ENCODE measurements around the gene SLC26A6. TPM values are rescaled to one million over a fixed set of nuclear protein-coding genes. Genes with fewer than 3 reads are reported as not detected.

SLC26A6 gene
- total RNA-seq, 2 experiments from 2014 or later = 41.3 to 45.7 TPM

DNA sequence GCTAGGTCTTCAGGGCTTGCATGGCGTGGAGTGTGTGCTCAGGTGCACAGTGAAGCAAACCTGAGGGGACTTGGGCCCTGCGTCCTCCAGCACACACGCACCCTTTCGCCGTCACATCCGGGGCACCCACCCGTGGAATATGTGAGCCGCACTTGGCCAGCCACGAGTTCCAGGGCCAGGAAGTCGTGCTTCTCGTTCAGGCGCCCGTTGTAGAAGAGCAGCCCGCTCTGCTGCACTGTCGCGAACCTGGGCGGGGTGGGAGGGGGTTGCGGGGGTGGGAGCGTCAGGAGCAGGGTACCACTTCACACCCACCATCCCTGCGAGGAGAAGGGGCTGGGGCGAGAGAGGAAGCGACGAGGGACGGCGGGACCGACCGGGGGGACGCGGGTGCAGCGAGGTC, 20.3 kb upstream of the SLC26A6 start:
- peak overlapping the region; percentile 64 for H3K4me3 Mint-ChIP-seq
- H3K4me1 Mint-ChIP-seq = peaks cover 24% of the 10 kb centered on the region
- DNase-seq = peak; percentile 64
- ChIA-PET POLR2A (no interaction called here), CTCF (interaction anchor here (1.0 to 3.7 kb wide), 2 partner anchors 7 to 35 kb away, joined by 4 to 17 read pairs; partner anchors contain the start of gene CELSR3)
- H3K9me3 Mint-ChIP-seq = no peaks in the 10 kb centered on the region
- H3K27ac Mint-ChIP-seq = peak overlapping the region; percentile 89
- H3K27me3 Mint-ChIP-seq = no peaks in the 10 kb centered on the region
- H3K36me3 Mint-ChIP-seq (ENCODE audit: low read depth) = no peaks in the 10 kb centered on the region

DNA sequence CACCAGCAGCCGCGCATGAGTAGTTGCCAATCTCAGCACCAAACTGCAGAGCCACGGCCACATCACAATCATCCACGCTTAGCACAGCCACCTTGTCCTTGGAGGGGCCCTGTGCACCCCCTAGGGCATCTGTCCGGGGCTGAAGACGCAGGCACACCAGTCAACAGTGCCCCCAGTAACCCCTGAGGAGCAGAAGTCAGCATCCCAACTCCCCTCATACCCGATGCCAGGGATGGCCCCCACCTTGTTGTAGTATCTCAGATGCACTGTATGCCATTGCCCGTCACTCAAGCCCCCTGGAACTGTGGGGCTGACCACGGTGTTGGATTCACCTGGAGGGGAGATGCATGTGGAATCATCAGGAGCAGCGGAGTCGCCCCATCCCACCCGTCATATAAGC, 19.8 kb upstream of the SLC26A6 start:
- Mint-ChIP-seq H3K27ac (peak overlapping the region; percentile 89), H3K9me3 (no peaks in the 10 kb centered on the region), H3K4me1 (peaks cover 24% of the 10 kb centered on the region), H3K36me3 (ENCODE audit: low read depth) (no peaks in the 10 kb centered on the region), H3K27me3 (no peaks in the 10 kb centered on the region), H3K4me3 (peak overlapping the region; percentile 64)
- CTCF ChIA-PET = interaction anchor here (3.7 to 4.9 kb wide), 2 partner anchors 8 to 20 kb away, joined by 17 to 26 read pairs; partner anchors contain the start of genes CELSR3 and SLC26A6
- POLR2A ChIA-PET = no interaction called here
- no peak for DNase-seq

DNA sequence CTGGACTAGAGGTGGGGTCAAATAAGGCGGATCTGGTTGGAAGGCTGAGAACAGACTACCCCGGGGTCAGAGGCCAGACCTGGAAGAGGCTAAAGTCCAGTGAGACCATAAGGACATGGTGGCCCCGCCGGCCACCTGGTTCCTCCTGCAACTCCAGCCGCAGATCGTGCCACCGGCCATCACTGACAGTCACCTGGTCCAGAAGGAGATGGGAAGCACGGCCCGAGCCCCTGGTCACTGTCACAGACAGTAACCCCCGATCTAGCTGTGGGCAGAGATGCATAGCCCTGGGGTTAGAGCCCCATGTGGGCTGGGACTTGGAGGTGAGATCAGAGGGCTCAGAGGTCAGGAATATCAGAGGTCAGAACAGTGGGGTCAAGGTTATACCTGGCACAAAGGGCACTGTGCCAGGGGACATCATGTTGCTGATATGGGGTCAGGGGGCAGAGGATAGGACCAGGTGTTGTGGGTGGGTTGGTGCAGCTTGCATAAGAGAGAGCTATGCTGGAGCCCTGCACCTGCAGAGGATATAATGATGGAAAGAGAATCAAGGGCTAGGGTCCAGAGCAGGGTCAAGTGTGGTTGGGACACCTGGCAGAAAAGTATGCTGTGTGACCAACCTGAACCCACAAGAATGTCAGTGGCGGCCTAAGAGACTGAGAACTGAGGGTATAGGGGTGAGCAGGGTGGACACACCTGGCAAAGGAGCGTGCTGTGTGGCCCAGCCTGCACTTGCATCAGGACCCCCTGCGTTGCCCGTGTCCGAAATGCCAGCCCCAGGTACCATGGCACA, 17.9 kb upstream of the SLC26A6 start:
- Mint-ChIP-seq H3K4me1 (peaks cover 25% of the 10 kb centered on the region), H3K9me3 (no peaks in the 10 kb centered on the region), H3K36me3 (ENCODE audit: low read depth) (no peaks in the 10 kb centered on the region), H3K27ac (no peak overlapping the region), H3K27me3 (no peaks in the 10 kb centered on the region), H3K4me3 (no peak overlapping the region)
- ChIA-PET POLR2A (no interaction called here), CTCF (interaction anchor here (0.6 to 4.9 kb wide), 3 partner anchors 10 to 41 kb away, joined by 4 to 26 read pairs (median 17); partner anchors contain the start of genes CELSR3 and SLC26A6)
- no peak for DNase-seq

DNA sequence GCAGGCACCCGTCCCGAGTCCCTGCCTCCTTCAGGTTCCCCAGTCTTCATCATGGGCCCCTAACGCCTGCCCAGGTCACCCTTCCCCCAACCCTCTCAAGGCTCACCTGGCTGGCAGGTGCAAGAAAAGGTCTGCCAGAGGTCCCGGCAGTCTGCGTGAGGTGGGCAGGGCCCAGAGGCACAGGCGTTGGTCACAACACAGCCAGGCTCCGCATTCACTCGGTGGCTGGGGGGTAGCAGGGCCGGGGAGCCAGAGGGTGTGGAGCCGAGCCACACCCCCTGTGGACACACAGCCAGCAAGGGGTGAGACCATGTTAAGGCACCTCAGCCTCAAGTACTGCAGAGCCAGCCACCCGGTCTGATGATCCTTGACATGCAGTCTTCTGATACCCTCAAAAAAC, 16.5 kb upstream of the SLC26A6 start:
- Mint-ChIP-seq H3K27ac (no peak overlapping the region), H3K9me3 (no peaks in the 10 kb centered on the region), H3K4me1 (peaks cover 16% of the 10 kb centered on the region), H3K4me3 (no peak overlapping the region), H3K27me3 (no peaks in the 10 kb centered on the region), H3K36me3 (ENCODE audit: low read depth) (no peaks in the 10 kb centered on the region)
- CTCF ChIA-PET = interaction anchor here (3.7 to 4.9 kb wide), 2 partner anchors 11 to 17 kb away, joined by 17 to 26 read pairs; partner anchors contain the start of genes CELSR3 and SLC26A6
- POLR2A ChIA-PET = no interaction called here
- no peak for DNase-seq

DNA sequence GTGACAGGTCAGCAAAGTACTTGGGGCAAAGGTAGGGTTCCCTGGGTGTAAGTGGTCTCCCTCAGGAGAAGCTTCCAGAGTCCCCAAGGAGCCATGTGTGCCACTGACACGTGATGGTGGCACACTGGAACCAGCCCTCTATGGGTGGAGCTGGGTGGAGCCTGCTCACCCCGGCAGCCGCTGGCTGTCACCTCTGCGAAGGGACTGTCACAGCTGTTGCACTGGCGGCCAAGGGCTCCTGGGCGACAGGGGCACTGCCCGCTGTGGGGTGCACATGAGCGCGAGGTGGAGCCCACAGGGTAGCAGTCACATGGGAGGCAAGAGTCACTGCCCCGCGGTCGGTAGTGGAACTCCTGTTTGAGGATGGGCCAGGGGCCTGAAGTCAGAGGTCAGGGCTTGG, 15.5 kb upstream of the SLC26A6 start:
- ChIA-PET POLR2A (no interaction called here), CTCF (interaction anchor here (4.9 kb wide), 1 partner anchor 16 kb away, joined by 26 read pairs; the partner anchor contains the start of gene SLC26A6)
- no peaks in the 10 kb centered on the region for H3K36me3 Mint-ChIP-seq (ENCODE audit: low read depth)
- peaks cover 10% of the 10 kb centered on the region for H3K4me1 Mint-ChIP-seq
- no peak overlapping the region for H3K4me3 Mint-ChIP-seq
- no peaks in the 10 kb centered on the region for H3K27me3 Mint-ChIP-seq
- DNase-seq = no peak
- H3K9me3 Mint-ChIP-seq = no peaks in the 10 kb centered on the region
- H3K27ac Mint-ChIP-seq = no peak overlapping the region

DNA sequence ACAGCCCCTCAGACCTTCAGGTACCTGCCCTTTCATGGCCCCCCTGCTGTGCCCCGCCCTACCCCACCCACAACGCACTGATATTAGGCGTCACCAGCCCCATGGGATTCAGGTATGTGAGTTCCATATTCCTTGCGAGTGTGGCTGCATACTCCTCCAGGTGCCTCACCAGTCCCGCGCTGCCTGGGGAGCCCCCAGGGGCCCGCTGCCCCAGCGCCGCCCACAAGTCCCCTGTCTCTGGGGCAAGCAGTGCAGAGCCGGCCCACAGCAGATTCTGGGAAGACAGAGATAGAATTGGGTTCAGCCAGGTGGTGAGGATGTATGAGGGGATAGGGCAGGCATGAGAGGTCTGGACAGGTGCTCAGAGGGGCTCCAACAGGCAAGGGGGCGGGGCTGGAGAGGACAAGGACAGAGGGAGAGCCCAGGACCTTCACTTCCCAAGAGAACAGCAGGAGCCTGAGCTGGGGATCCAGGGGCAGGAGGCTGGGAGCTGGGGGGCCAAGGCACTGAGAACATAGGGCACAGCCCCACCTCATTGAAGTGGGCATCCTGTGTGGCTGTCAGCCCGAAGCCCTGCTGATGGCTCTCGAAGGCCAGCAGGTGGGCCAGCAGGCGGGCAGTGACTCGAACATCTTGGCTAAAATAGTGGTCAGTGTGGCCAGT, 13.1 kb upstream of the SLC26A6 start:
- H3K27me3 Mint-ChIP-seq = no peaks in the 10 kb centered on the region
- POLR2A ChIA-PET = interaction anchor here (0.6 kb wide), 1 partner anchor 46 kb away, joined by 6 read pairs; no protein-coding TSS in a partner anchor

DNA sequence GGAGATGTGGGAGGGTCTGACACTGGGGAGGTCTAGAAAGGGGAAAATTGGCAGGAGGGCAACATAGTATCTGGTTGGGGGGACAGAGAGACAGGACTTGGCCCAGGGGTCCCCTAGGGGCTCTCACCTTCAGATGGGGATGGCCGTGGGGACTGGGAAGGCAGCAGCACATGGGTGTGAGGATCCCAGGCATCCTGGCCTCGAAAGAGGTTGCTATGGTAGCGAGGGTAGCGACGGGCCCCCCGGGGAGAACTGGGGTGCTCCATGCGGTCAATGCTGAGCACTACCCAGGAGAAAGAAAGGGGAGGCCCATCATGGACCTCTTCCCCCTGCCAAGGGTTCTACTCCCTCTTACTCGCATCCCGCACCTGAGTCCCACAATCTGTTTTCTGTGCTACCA, 12.5 kb upstream of the SLC26A6 start:
- Mint-ChIP-seq H3K27me3 (no peaks in the 10 kb centered on the region), H3K9me3 (no peaks in the 10 kb centered on the region), H3K27ac (no peak overlapping the region), H3K4me3 (no peak overlapping the region), H3K4me1 (peaks cover 2% of the 10 kb centered on the region), H3K36me3 (ENCODE audit: low read depth) (no peaks in the 10 kb centered on the region)
- POLR2A ChIA-PET = interaction anchor here (0.6 kb wide), 1 partner anchor 46 kb away, joined by 6 read pairs; no protein-coding TSS in a partner anchor
- CTCF ChIA-PET = interaction anchor here (0.7 kb wide), 1 partner anchor 12 kb away, joined by 3 read pairs; the partner anchor contains the start of gene SLC26A6
- no peak for DNase-seq

More for the DNA sequence above, 13.1 kb upstream of the SLC26A6 start:
- CTCF ChIA-PET = interaction anchor here (0.6 to 2.0 kb wide), 4 partner anchors 10 to 88 kb away, joined by 3 to 8 read pairs (median 4); partner anchors contain the start of gene SLC26A6
- Mint-ChIP-seq H3K27ac (no peak overlapping the region), H3K4me3 (no peak overlapping the region), H3K4me1 (peaks cover 2% of the 10 kb centered on the region), H3K9me3 (no peaks in the 10 kb centered on the region), H3K36me3 (ENCODE audit: low read depth) (no peaks in the 10 kb centered on the region)
- no peak for DNase-seq

DNA sequence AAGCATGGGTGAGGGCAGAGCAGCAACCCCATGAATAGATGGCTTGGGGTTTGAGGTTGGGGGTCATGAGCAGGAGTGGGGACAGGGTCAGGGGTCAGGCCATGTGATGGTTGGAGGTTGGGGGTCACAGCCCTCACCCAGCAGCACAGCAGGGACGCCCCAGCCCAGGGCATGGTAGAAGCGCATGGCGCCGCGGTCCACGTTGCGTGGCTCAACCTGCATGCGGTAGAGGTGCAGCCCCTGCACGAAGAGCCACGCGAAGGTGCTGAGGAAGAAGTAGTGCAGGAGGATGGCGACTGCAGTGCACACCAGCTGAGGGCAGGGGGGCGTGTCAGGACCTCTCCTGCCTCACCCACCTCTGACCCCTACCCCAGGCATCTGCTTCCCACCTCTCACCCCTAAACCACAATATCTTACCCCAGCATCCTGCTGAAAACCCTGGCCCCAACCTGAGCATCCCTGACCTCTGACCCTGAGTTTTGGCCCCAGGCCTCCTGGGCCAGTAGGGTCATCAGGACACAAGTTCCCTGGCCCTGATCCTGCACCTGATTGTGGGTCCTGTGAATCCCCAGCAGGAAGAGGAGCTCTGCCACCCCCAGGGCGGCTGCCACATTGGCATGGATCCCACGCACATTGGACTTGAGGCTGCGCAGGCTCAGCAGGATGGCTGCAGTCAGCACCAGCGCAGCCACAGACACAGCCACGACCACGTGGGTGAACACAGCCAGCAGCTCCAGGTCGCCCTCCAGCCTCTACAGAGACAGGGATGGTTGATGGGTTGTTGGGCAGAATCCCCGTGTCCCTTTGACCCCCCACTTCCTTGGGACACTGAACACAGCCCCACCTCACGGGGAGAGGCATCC, 9.9 kb upstream of the SLC26A6 start:
- no peak for DNase-seq
- Mint-ChIP-seq H3K9me3 (no peaks in the 10 kb centered on the region), H3K4me3 (no peak overlapping the region), H3K27ac (no peak overlapping the region), H3K36me3 (ENCODE audit: low read depth) (no peaks in the 10 kb centered on the region), H3K4me1 (peaks cover 2% of the 10 kb centered on the region), H3K27me3 (no peaks in the 10 kb centered on the region)
- POLR2A ChIA-PET = no interaction called here
- CTCF ChIA-PET = interaction anchor here (2.0 kb wide), 1 partner anchor 11 kb away, joined by 5 read pairs; no protein-coding TSS in a partner anchor

DNA sequence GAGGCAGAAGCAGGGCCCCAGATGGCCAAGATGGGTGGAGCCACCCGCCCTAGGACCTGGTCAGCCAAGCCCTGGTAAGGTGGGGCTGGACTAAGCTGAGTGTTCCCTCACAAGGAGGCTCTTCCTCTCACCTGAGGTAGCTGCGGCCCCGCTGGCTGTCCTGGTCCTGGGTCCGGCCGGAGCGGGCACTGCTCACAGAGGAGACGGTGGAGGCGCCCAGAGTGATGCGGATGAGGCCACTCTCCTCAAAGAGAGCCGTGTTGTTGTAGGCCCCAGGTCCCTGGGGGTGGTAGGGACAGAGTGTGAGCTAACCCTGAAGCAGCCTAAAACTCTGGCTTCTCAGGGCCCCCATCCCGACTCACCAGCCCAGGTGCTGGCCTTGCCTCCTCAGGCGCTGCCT, 7.3 kb upstream of the SLC26A6 start:
- DNase-seq = no peak
- Mint-ChIP-seq H3K4me1 (no peaks in the 10 kb centered on the region), H3K9me3 (no peaks in the 10 kb centered on the region), H3K36me3 (ENCODE audit: low read depth) (no peaks in the 10 kb centered on the region), H3K4me3 (no peak overlapping the region), H3K27ac (no peak overlapping the region), H3K27me3 (no peaks in the 10 kb centered on the region)
- CTCF ChIA-PET = interaction anchor here (0.5 kb wide), 1 partner anchor 196 kb away, joined by 3 read pairs; no protein-coding TSS in a partner anchor
- POLR2A ChIA-PET = no interaction called here

DNA sequence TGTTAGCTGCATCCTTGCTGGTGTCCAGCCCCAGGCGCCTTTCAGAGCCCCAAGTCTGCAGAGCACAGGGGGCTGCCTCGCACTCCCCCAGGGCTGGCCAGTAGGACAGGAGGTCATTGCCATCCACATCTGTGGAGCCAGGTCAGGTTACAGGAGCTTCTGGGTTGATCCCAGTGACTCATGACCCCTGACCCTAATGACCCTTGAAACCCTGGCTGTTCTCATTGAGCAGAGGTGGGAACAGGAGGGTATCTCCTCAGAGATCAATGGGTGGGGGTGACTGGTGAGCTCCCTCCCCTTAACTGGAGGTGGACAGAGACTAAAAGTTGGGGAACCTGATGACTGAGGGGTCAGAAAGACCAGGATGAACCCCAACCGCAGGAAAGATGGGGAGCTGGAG, 6.1 kb upstream of the SLC26A6 start:
- H3K4me3 Mint-ChIP-seq = no peak overlapping the region
- peaks cover 3% of the 10 kb centered on the region for H3K4me1 Mint-ChIP-seq
- no peaks in the 10 kb centered on the region for H3K36me3 Mint-ChIP-seq (ENCODE audit: low read depth)
- POLR2A ChIA-PET = no interaction called here
- no peak for DNase-seq
- H3K9me3 Mint-ChIP-seq = no peaks in the 10 kb centered on the region
- H3K27me3 Mint-ChIP-seq = no peaks in the 10 kb centered on the region
- no peak overlapping the region for H3K27ac Mint-ChIP-seq
- CTCF ChIA-PET = interaction anchor here (0.5 to 1.1 kb wide), 3 partner anchors 84 to 923 kb away, joined by 3 read pairs; no protein-coding TSS in a partner anchor

DNA sequence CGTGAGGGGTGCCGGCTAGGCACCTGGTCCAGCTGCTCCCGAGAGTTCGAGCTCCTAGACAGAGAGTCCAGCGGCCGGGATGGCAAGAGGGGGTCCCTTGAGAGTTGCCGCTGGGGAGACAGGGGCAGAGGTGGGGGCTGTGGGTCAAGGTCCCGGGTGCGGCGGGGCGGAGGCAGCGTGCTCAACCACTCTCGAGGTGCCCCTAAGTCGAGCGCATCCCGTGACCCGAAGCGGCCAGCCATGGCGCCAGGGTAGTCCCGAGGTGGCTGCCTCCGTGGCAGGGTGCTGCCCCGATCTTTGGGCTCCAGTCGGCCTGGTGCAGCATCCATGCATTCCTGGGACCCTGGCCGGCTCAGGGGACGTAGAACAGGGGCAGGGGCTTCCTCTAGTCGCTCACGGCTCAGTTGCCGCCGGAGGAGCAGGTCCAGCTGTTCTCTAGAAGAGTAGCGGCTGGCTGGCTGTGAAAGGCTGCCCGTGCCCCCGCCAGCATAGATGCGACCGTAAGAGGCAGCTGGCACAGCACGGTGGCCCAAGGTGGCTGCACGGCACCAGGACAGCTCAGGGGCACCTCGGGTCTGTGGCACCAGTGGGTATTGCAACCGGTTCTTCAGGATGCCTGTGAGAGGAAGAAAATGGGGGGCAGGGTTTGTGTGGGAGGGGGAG, 4.8 kb upstream of the SLC26A6 start:
- Mint-ChIP-seq H3K4me1 (peaks cover 11% of the 10 kb centered on the region), H3K27ac (no peak overlapping the region), H3K9me3 (no peaks in the 10 kb centered on the region), H3K36me3 (ENCODE audit: low read depth) (no peaks in the 10 kb centered on the region), H3K4me3 (no peak overlapping the region), H3K27me3 (no peaks in the 10 kb centered on the region)
- ChIA-PET CTCF (no interaction called here), POLR2A (no interaction called here)
- no peak for DNase-seq

DNA sequence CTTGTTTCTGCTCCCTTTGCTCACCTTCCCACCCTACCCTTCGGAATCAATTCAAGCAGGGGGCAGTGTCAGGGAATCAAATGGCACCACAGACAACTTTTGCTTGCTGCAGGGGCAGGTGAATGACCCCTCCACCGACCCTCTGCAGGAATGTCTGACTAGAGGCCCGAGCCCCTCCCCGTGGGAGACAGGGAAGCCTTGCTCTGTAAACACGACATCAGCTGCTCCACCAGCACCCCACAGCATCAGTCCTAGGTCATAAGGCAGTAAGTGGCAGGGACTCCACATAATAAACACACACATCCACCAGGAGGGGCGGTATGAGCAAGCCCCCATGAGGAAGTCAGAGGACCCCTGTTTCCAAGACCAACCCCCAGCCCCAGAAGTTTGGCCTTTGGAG, 2.0 kb upstream of the SLC26A6 start:
- Mint-ChIP-seq H3K9me3 (no peaks in the 10 kb centered on the region), H3K27me3 (no peaks in the 10 kb centered on the region), H3K4me1 (peaks cover 20% of the 10 kb centered on the region), H3K4me3 (peak overlapping the region; percentile 88), H3K36me3 (ENCODE audit: low read depth) (peaks cover 2% of the 10 kb centered on the region), H3K27ac (peak overlapping the region; percentile 63)
- no peak for DNase-seq
- ChIA-PET POLR2A (no interaction called here), CTCF (interaction anchor here (1.1 to 5.2 kb wide), 2 partner anchors 13 to 20 kb away, joined by 5 to 40 read pairs; partner anchors contain the start of gene TMEM89)

Measured in activated CD4-positive, alpha-beta T cell treated with anti-CD3 and anti-CD28 coated beads, Interleukin-2, amount 10 ng/mL, durations not matched to agents 7 days and 5 days (primary cell).